ENCODE data around the gene HIVEP3.

Gene HIVEP3

GRCh38 chr1:41524676-41525675, 393.7 kb downstream of the HIVEP3 start:
- DNase-seq, result no peak

DNA sequence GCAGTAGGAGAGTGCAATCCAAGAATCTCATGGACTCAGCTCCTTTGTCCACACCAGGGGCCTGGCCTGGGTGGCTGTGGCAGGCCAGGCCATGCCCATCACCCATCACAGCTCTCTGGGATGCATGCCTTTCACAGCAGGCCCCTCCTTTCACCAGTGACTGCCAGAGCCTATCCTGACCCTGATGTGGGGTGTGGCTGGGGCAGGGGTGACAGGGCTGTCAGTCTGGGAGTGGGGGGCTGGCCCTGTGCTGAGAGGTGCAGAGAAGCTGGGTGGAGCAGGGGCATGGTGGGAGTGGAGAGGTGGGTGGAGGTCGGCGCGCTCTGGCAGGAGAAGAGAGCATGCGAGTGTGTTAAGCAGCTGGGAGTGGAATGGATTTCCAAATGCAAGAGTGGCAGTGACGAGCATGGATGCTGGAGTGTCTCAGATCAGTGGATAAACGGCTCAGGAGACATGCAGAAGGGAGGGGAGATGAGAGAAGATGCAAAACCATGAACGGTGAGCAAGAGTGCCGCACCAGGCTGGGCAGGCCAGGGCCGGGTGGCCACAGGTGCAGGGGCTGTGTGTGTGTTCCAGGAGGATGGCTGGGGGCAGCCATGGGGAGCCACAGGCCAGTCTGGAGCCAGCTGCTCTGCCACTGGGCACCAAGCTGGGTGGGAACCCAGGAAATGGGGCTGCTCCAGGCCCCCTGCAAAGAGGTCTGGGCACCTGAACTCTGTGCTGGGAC, 394.6 kb downstream of the HIVEP3 start:
- no peak for DNase-seq

- DNase-seq, result no peak
Observed at GRCh38 chr1:41523071-41523470, 395.7 kb downstream of the HIVEP3 start.

DNA sequence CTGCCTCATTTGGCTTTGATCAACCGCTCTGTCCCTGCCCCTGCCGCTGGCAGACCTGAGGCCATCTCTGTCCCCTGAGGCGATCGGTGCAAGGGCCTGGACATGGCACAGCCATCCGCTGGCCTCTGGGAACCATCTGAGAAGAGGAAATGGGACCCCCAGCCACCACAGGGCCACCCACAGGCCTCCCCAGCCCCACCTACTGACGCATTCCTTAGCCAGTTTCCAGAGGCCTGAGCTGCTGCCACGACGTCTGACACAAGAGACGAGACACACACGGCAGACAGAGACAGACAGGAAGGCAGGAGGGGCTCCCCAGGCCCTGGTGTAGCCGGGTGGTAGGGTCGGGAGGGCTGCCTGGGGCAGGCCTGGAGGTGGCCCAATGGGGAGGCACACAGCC, 397.0 kb downstream of the HIVEP3 start:
- no peak for DNase-seq

GRCh38 chr1:41520951-41521752, 397.6 kb downstream of the HIVEP3 start:
- no peak for DNase-seq

- DNase-seq, result no peak
Observed at GRCh38 chr1:41519667-41520066, 399.1 kb downstream of the HIVEP3 start.

GRCh38 chr1:41518471-41518870, 400.3 kb downstream of the HIVEP3 start:
- no peak for DNase-seq

- no peak for DNase-seq
Observed at GRCh38 chr1:41517062-41517438, 401.7 kb downstream of the HIVEP3 start.

DNA sequence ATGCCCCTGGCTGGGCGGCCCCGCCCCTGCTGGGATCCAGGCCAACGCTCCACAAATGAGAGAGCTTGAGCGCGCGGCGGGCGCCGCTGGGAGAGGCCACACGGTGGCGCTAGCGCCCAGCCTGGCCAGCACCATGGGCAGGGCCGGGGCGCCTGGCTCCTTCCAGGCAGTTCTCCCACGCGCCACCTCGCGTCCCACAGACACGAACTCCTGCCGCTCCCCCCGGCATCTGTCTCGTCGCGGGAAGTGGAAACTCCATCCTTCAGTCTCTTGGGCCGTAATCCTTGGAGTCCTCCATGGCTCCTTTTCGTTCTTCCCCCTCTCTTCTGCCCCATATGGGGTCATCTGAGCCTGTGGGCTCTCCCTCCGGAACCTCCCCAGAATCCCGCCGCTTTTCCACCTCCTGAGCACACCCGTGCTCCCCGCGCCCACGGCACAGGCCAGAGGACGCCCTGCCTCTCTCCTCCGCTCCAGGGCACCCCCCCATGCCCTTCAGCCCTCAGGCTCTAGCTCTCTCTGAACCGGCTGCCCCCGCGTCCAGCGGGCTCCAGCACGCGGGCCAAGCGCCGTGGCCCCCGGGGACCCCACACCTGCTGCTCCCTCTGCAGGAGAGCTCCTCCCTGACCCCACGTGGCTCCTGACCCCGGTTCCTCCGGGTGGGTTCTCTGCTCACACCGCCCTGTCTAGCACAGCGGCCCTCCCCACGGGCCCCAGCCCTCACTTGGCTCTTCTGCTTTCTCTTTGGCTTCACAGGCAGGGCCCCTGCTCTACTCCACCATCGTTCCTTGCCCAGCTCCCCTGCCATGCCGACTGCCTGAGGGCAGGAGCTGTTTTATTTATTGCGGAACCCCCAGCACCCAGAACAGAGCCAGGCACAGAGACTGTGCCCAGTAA, 402.3 kb downstream of the HIVEP3 start:
- DNase-seq, result peak; percentile 40

DNA sequence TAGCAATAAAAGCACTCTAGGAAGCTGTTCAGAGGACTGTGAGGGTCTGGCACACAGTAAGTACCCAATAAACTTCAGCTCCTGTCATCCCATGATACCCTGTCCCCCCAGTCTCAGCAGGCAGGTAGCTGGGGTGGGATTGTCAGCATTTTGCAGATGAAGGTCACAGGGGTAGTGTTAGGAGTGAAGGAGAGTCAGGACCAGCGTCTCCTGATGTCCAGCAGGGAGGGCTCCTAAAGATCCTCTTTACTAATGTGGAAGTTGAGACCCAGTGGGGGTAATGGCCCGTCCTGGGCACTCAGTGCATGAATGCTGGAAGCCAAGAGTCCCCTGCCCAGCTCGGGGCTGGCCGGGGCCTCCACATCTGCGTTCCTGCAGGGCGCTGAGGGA, 402.9 kb downstream of the HIVEP3 start:
- no peak for DNase-seq

- no peak for DNase-seq
Observed at GRCh38 chr1:41515131-41515678, 403.5 kb downstream of the HIVEP3 start.

DNA sequence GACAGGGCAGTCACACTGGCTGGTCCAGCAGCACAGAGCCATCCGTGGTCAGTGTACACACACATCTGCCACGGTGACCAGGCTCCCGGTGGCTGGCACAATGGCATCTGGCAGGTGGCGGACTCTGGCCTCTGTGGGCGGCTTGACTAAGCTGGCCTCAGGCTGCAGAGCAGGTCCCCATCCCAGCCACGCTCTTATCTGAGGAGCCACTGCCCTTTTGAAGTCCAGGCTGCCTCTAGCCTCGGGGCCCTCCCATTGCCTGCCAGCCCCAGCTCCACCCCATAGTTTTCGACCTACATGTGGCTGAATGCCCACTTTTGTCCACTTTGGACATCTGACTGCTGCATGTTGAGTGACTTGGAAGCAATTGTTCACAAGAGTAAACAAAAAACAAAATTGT, 404.3 kb downstream of the HIVEP3 start:
- no peak for DNase-seq

GRCh38 chr1:41513383-41513735, 405.4 kb downstream of the HIVEP3 start:
- no peak for DNase-seq

DNA sequence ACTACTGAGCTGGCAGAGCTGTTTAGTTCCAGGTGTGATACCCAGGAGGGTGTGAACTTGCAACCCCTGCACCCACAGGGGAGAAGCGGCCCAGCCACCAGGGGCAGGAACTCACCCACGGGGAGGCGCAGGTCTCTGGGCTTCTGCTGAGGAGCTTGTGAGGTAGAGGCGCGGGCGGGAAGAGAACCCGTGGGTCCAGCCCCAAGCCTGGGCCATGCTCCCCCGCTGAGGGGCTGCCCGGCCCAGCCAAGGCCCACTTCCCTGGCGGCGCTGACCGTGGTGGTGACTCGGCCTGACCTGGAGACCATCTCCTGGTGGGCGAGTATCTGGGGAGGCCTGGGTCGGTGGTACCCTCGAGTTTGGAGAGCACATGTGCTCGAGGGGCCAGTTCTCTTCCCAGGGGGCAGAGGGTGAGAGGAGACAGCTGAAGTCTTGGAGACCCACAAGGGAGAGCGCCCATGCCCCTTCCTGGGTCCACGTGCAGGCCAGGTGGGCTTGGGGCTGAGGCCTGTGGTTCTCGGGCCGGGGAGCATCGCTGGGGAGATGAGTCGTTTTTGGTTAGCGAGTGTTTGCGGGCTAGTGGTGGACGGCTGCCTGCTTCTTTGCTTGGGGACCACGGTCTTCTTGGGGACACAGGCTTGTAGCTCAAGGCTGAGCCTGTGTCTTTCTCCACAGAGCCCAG, 405.9 kb downstream of the HIVEP3 start:
- no peak for DNase-seq

GRCh38 chr1:41511239-41511540, 407.5 kb downstream of the HIVEP3 start:
- no peak for DNase-seq

- no peak for DNase-seq
Observed at GRCh38 chr1:41510531-41511238, 408.0 kb downstream of the HIVEP3 start.

DNA sequence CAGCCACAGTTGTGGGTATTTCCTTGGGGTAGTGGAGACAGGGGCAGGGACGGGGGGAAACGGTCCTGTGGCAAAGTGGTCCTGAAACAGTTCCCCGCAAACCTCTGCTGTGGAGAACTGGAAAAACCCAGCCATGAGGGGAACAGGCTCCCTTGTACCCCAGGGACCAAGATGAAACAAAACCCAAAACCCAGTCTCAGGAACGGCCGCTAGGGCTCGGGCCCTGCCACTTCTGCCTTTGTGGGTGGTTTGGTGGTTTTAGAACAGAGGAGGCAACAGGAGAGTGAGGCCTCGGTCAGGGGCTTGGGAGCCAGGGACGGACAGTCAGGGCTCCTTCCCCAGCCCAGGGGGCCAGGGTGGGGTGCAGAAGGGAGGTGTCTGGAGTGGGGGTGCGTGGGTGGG, 409.5 kb downstream of the HIVEP3 start:
- DNase-seq, result no peak

GRCh38 chr1:41508290-41508689, 410.4 kb downstream of the HIVEP3 start:
- DNase-seq, result no peak

DNA sequence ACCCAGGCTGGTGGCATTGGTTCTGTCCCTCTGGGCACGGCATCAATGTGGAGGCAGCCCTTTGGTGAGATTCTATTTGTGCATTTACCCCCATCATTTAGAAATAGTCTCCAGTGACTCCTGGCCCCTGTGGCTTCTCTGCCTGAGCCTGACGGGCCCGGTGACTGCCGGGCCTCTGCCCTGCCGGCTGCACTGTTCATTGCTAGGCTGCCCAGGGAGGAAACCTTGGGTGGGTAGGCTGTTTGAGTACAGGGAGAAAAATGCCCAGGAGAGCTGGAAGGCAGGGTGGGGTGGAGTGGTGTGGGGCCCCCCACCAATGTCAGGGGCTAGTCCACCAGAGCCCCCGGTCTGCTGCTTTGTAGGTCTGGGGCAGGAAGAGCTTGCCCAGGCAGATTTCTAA, 410.9 kb downstream of the HIVEP3 start:
- no peak for DNase-seq

DNA sequence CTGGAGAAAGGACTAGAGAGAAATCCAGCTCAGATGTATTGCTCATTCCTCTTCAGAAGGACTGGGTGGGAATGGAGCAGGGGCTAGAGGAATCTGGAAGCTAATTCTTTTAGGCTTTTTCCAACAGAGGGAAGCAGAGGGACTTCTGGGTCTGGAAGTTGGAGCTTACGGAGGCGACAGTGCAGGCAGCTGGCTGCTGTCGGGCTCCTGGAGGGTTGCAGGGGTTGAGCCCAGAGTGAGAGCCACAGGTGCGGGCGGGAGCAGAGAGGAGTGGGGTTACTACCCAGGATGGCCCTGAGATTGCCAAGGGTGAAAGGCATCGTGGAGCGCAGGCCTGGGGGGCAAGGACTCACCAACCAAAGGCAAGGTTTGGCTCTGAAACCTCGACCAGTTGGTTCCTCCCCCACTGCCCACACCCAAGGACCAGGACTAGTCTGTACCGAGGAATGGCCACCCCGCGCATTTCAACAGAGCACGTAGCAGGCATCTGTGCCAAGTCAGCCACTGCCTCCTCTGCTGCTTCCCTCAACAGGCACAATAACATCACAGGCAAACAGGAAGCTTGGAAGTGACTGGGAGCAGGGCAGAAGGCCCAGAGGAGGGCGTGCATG, 411.5 kb downstream of the HIVEP3 start:
- DNase-seq, result no peak

Measured in CD4-positive, alpha-beta T cell treated with Interleukin-21 for 1 hour (primary cell).